ENCODE measurements around the gene TMEM131. TPM values are rescaled to one million over a fixed set of nuclear protein-coding genes. Genes with fewer than 3 reads are reported as not detected.

Gene TMEM131
- total RNA-seq, 5 donors from 2014 or later (not counting 1 experiment from before 2014, with no cell fraction given), result 39.3 to 43.9 (median 41.1) TPM

- peak overlapping the region; percentile 84 to 100 for H3K27ac Mint-ChIP-seq
- DNase-seq, result no peak
- peak overlapping the region; percentile 13 to 93 (median 25) for H3K4me3 Mint-ChIP-seq
- H3K36me3 Mint-ChIP-seq, result peaks cover 44% of the 10 kb centered on the region
- H3K4me3 ChIP-seq (ENCODE audit: control insufficient read depth in 1 of 2, extremely low read depth in 1 of 2, low read length in 1 of 2), result no peak overlapping the region
- H3K27me3 ChIP-seq (replicated peaks in 1 of 2; ENCODE audit: control insufficient read depth in 2 of 2, extremely low read depth in 1 of 2, insufficient read depth in 2 of 2, low read length in 1 of 2), result no peaks in the 10 kb centered on the region
- peaks cover 42 to 98% of the 10 kb centered on the region in 2 experiments for H3K4me1 ChIP-seq (ENCODE audit: control insufficient read depth in 1 of 2, extremely low read depth in 1 of 2, insufficient read depth in 2 of 2, low read length in 2 of 2)
- ChIA-PET CTCF (no interaction called here), POLR2A (interaction anchor here in 1 of 2 donors (1.2 kb wide), 1 partner anchor 21 kb away, joined by 9 read pairs; no protein-coding TSS in a partner anchor)
- no peaks in the 10 kb centered on the region for H3K9me3 ChIP-seq
- H3K36me3 ChIP-seq (ENCODE audit: control insufficient read depth in 2 of 2, extremely low read depth in 1 of 2, insufficient read depth in 1 of 2, low read length in 1 of 2), result peaks cover 13 to 62% of the 10 kb centered on the region in 2 donors
- ATAC-seq (replicated peaks in 1 of 4), result no peak
- WGBS (ENCODE audit: insufficient coverage), result 75% methylated on average over 1 of the region's 2 CpGs
- H3K27ac ChIP-seq (ENCODE audit: low read length), result peak overlapping the region; percentile 48
- peaks cover 83 to 89% (median 88%) of the 10 kb centered on the region in 3 donors for H3K4me1 Mint-ChIP-seq
- H3K27me3 Mint-ChIP-seq, result no peaks in the 10 kb centered on the region
- H3K9me3 Mint-ChIP-seq, result no peaks in the 10 kb centered on the region
Measured at GRCh38 chr2:97720746-97721145, 275.0 kb downstream of the TMEM131 start.

- peaks cover 53 to 98% of the 10 kb centered on the region in 2 experiments for H3K4me1 ChIP-seq (ENCODE audit: control insufficient read depth in 1 of 2, extremely low read depth in 1 of 2, insufficient read depth in 2 of 2, low read length in 2 of 2)
- peak overlapping the region; percentile 89 for H3K27ac ChIP-seq (ENCODE audit: low read length)
Measured at GRCh38 chr2:97719362-97720155, 276.2 kb downstream of the TMEM131 start.

GRCh38 chr2:97718942-97719341, 276.8 kb downstream of the TMEM131 start:
- Mint-ChIP-seq H3K4me3 (peak overlapping the region; percentile 85 to 98 (median 93)), H3K4me1 (peaks cover 83 to 91% (median 90%) of the 10 kb centered on the region in 3 donors), H3K27me3 (no peaks in the 10 kb centered on the region), H3K36me3 (peaks cover 48% of the 10 kb centered on the region), H3K27ac (peak overlapping the region; percentile 100), H3K9me3 (no peaks in the 10 kb centered on the region)
- no peaks in the 10 kb centered on the region for H3K9me3 ChIP-seq
- ATAC-seq (replicated peaks in 1 of 4) (peak; percentile 20 to 51 (median 22)), DNase-seq (peak in 1 of 35 experiments; percentile 33)
- 0% methylated on average over 3 of the region's 3 CpGs for WGBS (ENCODE audit: insufficient coverage)
- H3K4me1 ChIP-seq (ENCODE audit: control insufficient read depth in 1 of 2, extremely low read depth in 1 of 2, insufficient read depth in 2 of 2, low read length in 2 of 2), result peaks cover 55 to 93% of the 10 kb centered on the region in 2 experiments
- ChIA-PET POLR2A (interaction anchor here in 1 of 2 donors (0.6 kb wide), 1 partner anchor 885 kb away, joined by 3 read pairs; no protein-coding TSS in a partner anchor), CTCF (interaction anchor here in 1 of 2 donors (1.0 to 1.4 kb wide), 6 partner anchors 9 to 128 kb away, joined by 3 to 7 read pairs (median 4); no protein-coding TSS in a partner anchor)
- no peaks in the 10 kb centered on the region for H3K27me3 ChIP-seq (replicated peaks in 1 of 2; ENCODE audit: control insufficient read depth in 2 of 2, extremely low read depth in 1 of 2, insufficient read depth in 2 of 2, low read length in 1 of 2)
- peak overlapping the region; percentile 65 to 91 for H3K4me3 ChIP-seq (ENCODE audit: control insufficient read depth in 1 of 2, extremely low read depth in 1 of 2, low read length in 1 of 2)
- peak overlapping the region; percentile 89 for H3K27ac ChIP-seq (ENCODE audit: low read length)
- peaks cover 7 to 54% of the 10 kb centered on the region in 2 donors for H3K36me3 ChIP-seq (ENCODE audit: control insufficient read depth in 2 of 2, extremely low read depth in 1 of 2, insufficient read depth in 1 of 2, low read length in 1 of 2)

More at GRCh38 chr2:97719362-97720155, 276.2 kb downstream of the TMEM131 start:
- ChIA-PET POLR2A (no interaction called here), CTCF (interaction anchor here in 1 of 2 donors (1.3 kb wide), 1 partner anchor 11 kb away, joined by 3 read pairs; no protein-coding TSS in a partner anchor)
- peaks cover 7 to 60% of the 10 kb centered on the region in 2 donors for H3K36me3 ChIP-seq (ENCODE audit: control insufficient read depth in 2 of 2, extremely low read depth in 1 of 2, insufficient read depth in 1 of 2, low read length in 1 of 2)
- ATAC-seq (replicated peaks in 1 of 4) (no peak), DNase-seq (no peak)
- H3K27ac Mint-ChIP-seq, result peak overlapping the region; percentile 100
- H3K9me3 Mint-ChIP-seq, result no peaks in the 10 kb centered on the region
- 84% methylated on average over 8 of the region's 16 CpGs for WGBS (ENCODE audit: insufficient coverage)
- H3K27me3 Mint-ChIP-seq, result no peaks in the 10 kb centered on the region
- H3K36me3 Mint-ChIP-seq, result peaks cover 44% of the 10 kb centered on the region
- H3K4me1 Mint-ChIP-seq, result peaks cover 84 to 89% (median 89%) of the 10 kb centered on the region in 3 donors
- peak overlapping the region; percentile 65 to 91 for H3K4me3 ChIP-seq (ENCODE audit: control insufficient read depth in 1 of 2, extremely low read depth in 1 of 2, low read length in 1 of 2)
- H3K9me3 ChIP-seq, result no peaks in the 10 kb centered on the region
- H3K4me3 Mint-ChIP-seq, result peak overlapping the region; percentile 85 to 98 (median 93)
- no peaks in the 10 kb centered on the region for H3K27me3 ChIP-seq (replicated peaks in 1 of 2; ENCODE audit: control insufficient read depth in 2 of 2, extremely low read depth in 1 of 2, insufficient read depth in 2 of 2, low read length in 1 of 2)

GRCh38 chr2:97718051-97718882, 277.5 kb downstream of the TMEM131 start:
- Mint-ChIP-seq H3K4me3 (peak overlapping the region; percentile 85 to 98 (median 93)), H3K27me3 (no peaks in the 10 kb centered on the region), H3K27ac (peak overlapping the region; percentile 100), H3K4me1 (peaks cover 81 to 92% (median 90%) of the 10 kb centered on the region in 3 donors), H3K36me3 (peaks cover 50% of the 10 kb centered on the region), H3K9me3 (no peaks in the 10 kb centered on the region)
- Histone ChIP-seq H3K9me3 (no peaks in the 10 kb centered on the region), H3K27me3 (replicated peaks in 1 of 2; ENCODE audit: control insufficient read depth in 2 of 2, extremely low read depth in 1 of 2, insufficient read depth in 2 of 2, low read length in 1 of 2) (no peaks in the 10 kb centered on the region), H3K27ac (ENCODE audit: low read length) (peak overlapping the region; percentile 89), H3K4me1 (ENCODE audit: control insufficient read depth in 1 of 2, extremely low read depth in 1 of 2, insufficient read depth in 2 of 2, low read length in 2 of 2) (peaks cover 55 to 93% of the 10 kb centered on the region in 2 experiments), H3K36me3 (ENCODE audit: control insufficient read depth in 2 of 2, extremely low read depth in 1 of 2, insufficient read depth in 1 of 2, low read length in 1 of 2) (peaks cover 5 to 48% of the 10 kb centered on the region in 2 donors), H3K4me3 (ENCODE audit: control insufficient read depth in 1 of 2, extremely low read depth in 1 of 2, low read length in 1 of 2) (peak overlapping the region; percentile 65 to 91)
- ChIA-PET CTCF (interaction anchor here (0.8 to 1.4 kb wide), 9 partner anchors 8 to 128 kb away, joined by 3 to 7 read pairs (median 4); no protein-coding TSS in a partner anchor), POLR2A (interaction anchor here (0.6 to 0.8 kb wide), 3 partner anchors 13 to 886 kb away, joined by 3 to 9 read pairs (median 3); no protein-coding TSS in a partner anchor)
- peak; percentile 58 to 85 (median 72) for DNase-seq
- WGBS (ENCODE audit: insufficient coverage), result 10% methylated on average over 15 of the region's 21 CpGs
- ATAC-seq (replicated peaks in 1 of 4), result peak; percentile 87 to 91 (median 90)

GRCh38 chr2:97717613-97717995, 278.1 kb downstream of the TMEM131 start:
- Histone ChIP-seq H3K4me1 (ENCODE audit: control insufficient read depth in 1 of 2, extremely low read depth in 1 of 2, insufficient read depth in 2 of 2, low read length in 2 of 2) (peaks cover 61 to 93% of the 10 kb centered on the region in 2 experiments), H3K27me3 (replicated peaks in 1 of 2; ENCODE audit: control insufficient read depth in 2 of 2, extremely low read depth in 1 of 2, insufficient read depth in 2 of 2, low read length in 1 of 2) (no peaks in the 10 kb centered on the region), H3K4me3 (ENCODE audit: control insufficient read depth in 1 of 2, extremely low read depth in 1 of 2, low read length in 1 of 2) (peak overlapping the region; percentile 65 to 91), H3K36me3 (ENCODE audit: control insufficient read depth in 2 of 2, extremely low read depth in 1 of 2, insufficient read depth in 1 of 2, low read length in 1 of 2) (peaks cover 5 to 42% of the 10 kb centered on the region in 2 donors), H3K27ac (ENCODE audit: low read length) (peak overlapping the region; percentile 89), H3K9me3 (no peaks in the 10 kb centered on the region)
- peak overlapping the region; percentile 100 for H3K27ac Mint-ChIP-seq
- POLR2A ChIA-PET, result interaction anchor here (0.6 to 0.8 kb wide), 4 partner anchors 12 to 1602 kb away, joined by 3 to 9 read pairs (median 4); no protein-coding TSS in a partner anchor
- no peaks in the 10 kb centered on the region for H3K9me3 Mint-ChIP-seq
- DNase-seq (no peak), ATAC-seq (replicated peaks in 1 of 4) (no peak)
- peak overlapping the region; percentile 85 to 98 (median 93) for H3K4me3 Mint-ChIP-seq
- H3K4me1 Mint-ChIP-seq, result peaks cover 82 to 92% (median 91%) of the 10 kb centered on the region in 3 donors
- WGBS (ENCODE audit: insufficient coverage), result 38% methylated on average over 2 of the region's 3 CpGs
- CTCF ChIA-PET, result interaction anchor here (0.8 to 1.4 kb wide), 4 partner anchors 18 to 127 kb away, joined by 3 to 4 read pairs (median 4); no protein-coding TSS in a partner anchor
- H3K36me3 Mint-ChIP-seq, result peaks cover 45% of the 10 kb centered on the region
- H3K27me3 Mint-ChIP-seq, result no peaks in the 10 kb centered on the region
